K562 (cell line): Measurements from ENCODE around the gene TP73. TPM values are rescaled to one million over a fixed set of nuclear protein-coding genes. Genes with fewer than 3 reads are reported as not detected.
"Not testable (repeated sequence)": the region's sequence is repeated elsewhere in the genome, so short reads cannot be mapped to it uniquely, and the experiment has no call there.

Source experiments
- DEAF1 ChIP-seq: fragments of 450-650 bp; formaldehyde crosslinking; IDR thresholded peaks from 2 replicates; pipeline ENCODE4 v1.4.0; 2020; ENCODE audit warnings: mild to moderate bottlenecking, moderate library complexity
- RAD21 ChIP-seq, 2 experiments: fragments of 250-450 bp in 1 of 2; fragments of 450-650 bp in 1 of 2; sonication (Bioruptor Pico) in 1 of 2; formaldehyde crosslinking in 1 of 2; IDR thresholded peaks in 1 of 2; conservative IDR thresholded peaks in 1 of 2; 2 replicates each; pipeline versions ENCODE4 v1.4.0 to v1.8.0; 2020 to 2022; ENCODE audit warnings: mild to moderate bottlenecking in 2 of 2, moderate library complexity in 1 of 2
- REST ChIP-seq, 2 experiments: fragments of 450-650 bp; formaldehyde crosslinking in 1 of 2; IDR thresholded peaks; 2 replicates each; pipeline versions ENCODE4 v1.4.0 to v1.6.1; 2014 to 2020; ENCODE audit warnings: mild to moderate bottlenecking in 2 of 2, borderline replicate concordance in 1 of 2, low read depth in 1 of 2
- polyA plus RNA-seq, 8 experiments: library from polyadenylated mRNA; depleted of rRNA in 4 of 8; stranded (reverse) in 5 of 8; unstranded in 3 of 8; fragments of >200 nt; fragmentation: Nextera tagmentation in 2 of 8; fragmentation: Illumina TruSeq in 1 of 8; extraction: Ambion mirVana in 2 of 8; extraction: Trizol in 1 of 8; gene quantifications; 2 replicates each; pipeline versions ENCODE4 v1.2.1 to v1.2.3, GENCODE V29; 2011 to 2014; ENCODE audit warnings: inconsistent platforms in 1 of 8, missing spikeins in 1 of 8
- total RNA-seq, 7 experiments: library from RNA; depleted of rRNA in 6 of 7; stranded (reverse); fragments of >200 nt in 6 of 7; fragmentation: Illumina TruSeq in 2 of 7; extraction: Trizol in 2 of 7; gene quantifications; 2 replicates each; pipeline versions ENCODE4 v1.2.1 to v1.2.3, GENCODE V29; 2011 to 2021; ENCODE audit warnings: low replicate concordance in 1 of 7

Gene TP73
- total and polyA plus RNA-seq, 9 of the 15 experiments (the other 6 are each of a cell fraction or from before 2014, with no cell fraction given) = 0.07 to 1.6 (median 0.40) TPM; not detected in 2

- TF ChIP-seq REST (IDR thresholded peaks at IDR 0.05; ENCODE audit: borderline replicate concordance) = peak; percentile 80
- not testable (repeated sequence) for TF ChIP-seq REST (CRISPR knock-in tag; IDR thresholded peaks at IDR 0.05; ENCODE audit: low read depth)
- peak; percentile 17; the same call in 1 of the 2 replicates for TF ChIP-seq DEAF1 (CRISPR knock-in tag)
- peak; percentile 74 to 93 for TF ChIP-seq RAD21 (CRISPR knock-in tag; conservative IDR thresholded peaks at IDR 0.05 in 1 of 2, IDR thresholded peaks at IDR 0.05 in 1 of 2)
- TF ChIP-seq, all 486 proteins: peak for 17; not testable (repeated sequence) for 469
These were observed 72.2 kb downstream of the TP73 start (continued) for GRCh38 chr1:3724416-3725030.
